ENCODE measurements around the gene IQCE.

Gene IQCE

DNA sequence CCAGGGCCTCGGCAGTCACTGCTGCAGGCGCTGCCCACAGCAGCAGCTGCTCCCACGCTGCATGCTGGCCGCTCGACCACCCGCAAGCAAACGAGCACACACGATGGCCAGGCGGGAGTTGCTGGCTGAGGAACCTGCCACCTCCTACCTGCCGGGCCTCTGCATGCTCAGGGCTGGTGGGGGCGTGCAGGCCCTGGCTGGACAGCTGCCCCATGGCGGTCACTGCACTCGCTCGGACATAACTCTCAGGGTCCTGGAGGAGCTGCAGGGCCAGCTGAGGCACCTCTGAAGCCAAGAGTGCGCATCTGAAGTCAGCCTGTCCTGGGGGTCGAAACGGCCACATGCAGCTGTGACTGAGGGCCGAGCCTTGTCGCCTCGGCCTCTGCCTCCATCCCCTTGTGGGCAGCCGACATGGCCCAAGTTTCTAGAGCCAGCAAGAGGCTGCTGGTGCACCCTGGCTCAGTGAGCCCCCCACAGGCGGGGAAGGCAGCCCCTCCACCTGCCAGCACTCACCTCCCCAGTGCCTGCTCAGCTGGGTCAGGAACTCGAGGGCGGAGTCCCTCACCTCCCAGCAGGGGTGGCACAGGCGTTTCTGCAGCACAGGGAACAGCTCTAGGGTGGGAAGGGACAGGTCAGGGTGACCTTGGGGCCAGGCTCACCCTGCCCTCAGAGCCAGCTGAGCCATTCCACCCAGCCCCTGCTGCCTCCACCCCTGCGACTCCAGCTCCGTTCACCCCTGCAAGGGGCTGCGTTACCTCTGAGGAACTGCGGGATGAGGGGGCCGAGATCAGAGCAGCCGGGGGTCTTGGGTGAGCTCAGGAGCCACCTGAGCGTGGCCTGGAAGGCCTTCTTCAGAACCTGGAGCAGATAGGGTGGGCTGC, 19.5 kb upstream of the IQCE start:
- Histone ChIP-seq H3K9me3 (ENCODE audit: control insufficient read depth, low read depth, low read length) (no peaks in the 10 kb centered on the region), H3K4me3 (ENCODE audit: low read length) (no peak overlapping the region), H3K9ac (ENCODE audit: low read length) (no peak overlapping the region), H3K4me1 (ENCODE audit: control insufficient read depth, low read depth, low read length) (no peaks in the 10 kb centered on the region), H3K27ac (ENCODE audit: low read length) (no peak overlapping the region), H3K36me3 (ENCODE audit: control insufficient read depth, low read depth, low read length) (peaks cover 37% of the 10 kb centered on the region), H3K27me3 (ENCODE audit: control insufficient read depth, insufficient read depth, low read length) (no peaks in the 10 kb centered on the region)

DNA sequence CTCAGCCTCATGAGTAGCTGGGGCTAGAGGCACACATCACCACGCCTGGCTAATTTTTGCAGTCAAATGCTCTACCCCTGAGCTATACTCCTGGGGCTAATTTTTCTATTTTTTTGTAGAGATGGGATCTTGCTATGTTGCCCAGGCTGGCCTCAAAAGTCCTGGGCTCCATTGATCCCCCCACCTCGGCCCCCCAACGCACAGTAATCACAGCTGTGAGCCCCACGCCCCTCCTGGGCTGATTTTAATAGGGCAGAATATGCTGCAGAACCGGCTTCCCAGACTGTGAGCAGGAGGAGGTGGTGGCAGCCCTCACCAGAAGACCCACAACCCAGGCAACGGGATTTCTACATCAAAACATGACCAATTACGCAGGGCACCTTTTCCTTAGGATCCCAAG, 18.6 kb upstream of the IQCE start:
- Histone ChIP-seq H3K4me1 (ENCODE audit: control insufficient read depth, low read depth, low read length) (no peaks in the 10 kb centered on the region), H3K27me3 (ENCODE audit: control insufficient read depth, insufficient read depth, low read length) (no peaks in the 10 kb centered on the region), H3K9me3 (ENCODE audit: control insufficient read depth, low read depth, low read length) (no peaks in the 10 kb centered on the region), H3K9ac (ENCODE audit: low read length) (no peak overlapping the region), H3K36me3 (ENCODE audit: control insufficient read depth, low read depth, low read length) (peaks cover 42% of the 10 kb centered on the region), H3K4me3 (ENCODE audit: low read length) (no peak overlapping the region), H3K27ac (ENCODE audit: low read length) (no peak overlapping the region)

DNA sequence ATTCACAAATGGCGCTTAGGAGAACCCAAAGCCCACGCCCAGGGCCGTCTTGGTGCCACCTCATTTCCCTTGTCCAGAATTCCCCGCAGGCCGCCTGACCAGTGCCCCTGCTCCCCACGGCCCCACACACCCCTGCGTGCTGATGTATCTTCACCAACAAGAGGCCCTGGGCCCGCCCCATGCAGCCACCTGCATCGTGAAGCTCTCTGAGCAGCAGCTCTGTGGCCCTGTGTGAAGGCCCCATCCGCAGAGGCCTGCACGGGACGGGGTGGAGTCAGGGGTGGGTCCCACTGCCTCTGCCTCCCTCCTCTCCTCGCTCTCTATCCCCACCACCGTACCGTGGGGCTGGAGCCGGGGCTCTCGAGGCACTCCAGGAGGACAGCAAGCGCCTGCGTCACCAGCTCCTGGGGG, 18.1 kb upstream of the IQCE start:
- no peak overlapping the region for H3K9ac ChIP-seq (ENCODE audit: low read length)
- H3K4me1 ChIP-seq (ENCODE audit: control insufficient read depth, low read depth, low read length), result no peaks in the 10 kb centered on the region
- H3K27me3 ChIP-seq (ENCODE audit: control insufficient read depth, insufficient read depth, low read length), result no peaks in the 10 kb centered on the region
- H3K36me3 ChIP-seq (ENCODE audit: control insufficient read depth, low read depth, low read length), result peaks cover 46% of the 10 kb centered on the region
- H3K9me3 ChIP-seq (ENCODE audit: control insufficient read depth, low read depth, low read length), result no peaks in the 10 kb centered on the region
- no peak overlapping the region for H3K27ac ChIP-seq (ENCODE audit: low read length)
- H3K4me3 ChIP-seq (ENCODE audit: low read length), result no peak overlapping the region

DNA sequence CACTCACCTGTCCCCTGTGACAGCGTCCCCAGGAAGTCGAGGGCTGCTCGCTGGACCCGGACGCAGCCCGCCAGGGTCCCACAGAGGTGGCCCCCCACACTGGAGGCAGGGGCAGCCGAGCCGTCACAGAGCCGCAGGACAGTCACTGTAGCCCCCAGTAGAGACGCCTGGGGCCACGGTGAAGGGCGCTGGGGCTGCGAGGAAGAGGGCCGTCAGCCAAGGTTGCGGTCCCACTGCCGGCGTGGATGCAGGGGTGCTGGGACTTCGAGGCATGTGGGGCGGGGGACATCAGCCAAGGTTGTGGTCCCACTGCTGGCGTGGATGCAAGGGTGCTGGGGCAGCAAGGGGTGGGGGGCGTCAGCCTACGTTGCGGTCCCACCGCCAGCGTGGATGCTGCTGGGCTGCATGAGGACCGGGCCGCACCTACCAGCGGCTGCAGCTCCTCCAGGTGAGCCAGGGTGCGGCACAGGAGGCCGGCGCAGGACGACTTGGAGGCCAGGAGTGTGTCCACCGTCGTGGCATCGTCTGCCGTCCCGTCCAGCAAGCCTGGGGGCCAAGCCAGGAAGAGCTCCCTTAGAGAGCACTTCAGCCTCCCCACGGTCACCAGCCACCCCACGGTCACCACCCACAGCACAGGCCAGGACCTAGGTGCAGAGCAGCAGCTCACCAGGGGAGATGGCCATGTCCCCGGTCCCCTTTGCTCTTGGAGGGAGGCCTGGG, 17.3 kb upstream of the IQCE start:
- Histone ChIP-seq H3K4me1 (ENCODE audit: control insufficient read depth, low read depth, low read length) (no peaks in the 10 kb centered on the region), H3K36me3 (ENCODE audit: control insufficient read depth, low read depth, low read length) (peaks cover 49% of the 10 kb centered on the region), H3K27me3 (ENCODE audit: control insufficient read depth, insufficient read depth, low read length) (no peaks in the 10 kb centered on the region), H3K9me3 (ENCODE audit: control insufficient read depth, low read depth, low read length) (no peaks in the 10 kb centered on the region), H3K4me3 (ENCODE audit: low read length) (no peak overlapping the region), H3K27ac (ENCODE audit: low read length) (no peak overlapping the region), H3K9ac (ENCODE audit: low read length) (no peak overlapping the region)

DNA sequence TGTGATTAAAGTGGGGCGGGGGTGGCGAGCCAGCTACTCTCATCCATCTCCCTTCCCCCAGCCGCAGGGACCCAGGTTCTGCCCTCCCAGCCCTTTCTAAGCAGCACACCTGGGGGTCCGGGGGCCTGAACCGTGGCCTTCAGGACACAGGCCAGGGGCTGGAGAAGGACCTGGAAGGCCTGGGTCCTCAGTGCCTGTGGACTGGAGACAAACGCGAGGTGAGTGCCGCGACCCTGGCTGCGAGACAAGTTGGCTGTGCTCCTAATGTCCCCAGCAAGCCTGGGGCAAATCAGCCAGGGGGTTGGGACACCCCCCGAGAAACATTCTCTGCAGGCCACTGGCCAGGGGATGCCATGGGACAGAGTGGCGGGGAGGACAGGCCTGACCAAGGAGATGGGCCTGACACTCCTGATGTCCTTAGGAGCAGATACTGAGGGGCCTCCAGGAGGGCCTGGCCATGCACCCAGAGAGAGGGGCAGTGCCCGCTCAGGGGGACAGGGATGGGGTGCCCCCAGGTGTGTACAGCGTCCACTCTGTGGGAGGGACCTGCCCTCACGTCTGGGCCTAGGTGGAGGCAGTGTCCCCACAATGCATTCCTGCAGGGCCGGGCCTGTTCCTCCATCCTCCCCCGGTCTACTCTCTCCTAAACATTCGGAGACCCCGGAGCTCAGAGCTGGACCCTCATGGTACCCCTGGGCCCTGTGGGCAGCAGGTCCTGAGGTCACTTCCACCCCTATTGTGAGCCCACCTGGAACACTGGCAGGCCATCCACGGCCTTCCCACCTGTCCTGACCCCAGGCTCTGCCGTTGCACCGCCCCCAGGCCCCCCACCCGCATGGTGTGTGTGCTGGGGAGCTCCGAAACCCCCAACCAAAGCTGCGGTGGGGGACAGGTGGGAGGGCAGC, 16.5 kb upstream of the IQCE start:
- Histone ChIP-seq H3K27ac (ENCODE audit: low read length) (no peak overlapping the region), H3K4me1 (ENCODE audit: control insufficient read depth, low read depth, low read length) (no peaks in the 10 kb centered on the region), H3K27me3 (ENCODE audit: control insufficient read depth, insufficient read depth, low read length) (no peaks in the 10 kb centered on the region), H3K9me3 (ENCODE audit: control insufficient read depth, low read depth, low read length) (no peaks in the 10 kb centered on the region), H3K4me3 (ENCODE audit: low read length) (no peak overlapping the region), H3K36me3 (ENCODE audit: control insufficient read depth, low read depth, low read length) (peaks cover 52% of the 10 kb centered on the region), H3K9ac (ENCODE audit: low read length) (no peak overlapping the region)

DNA sequence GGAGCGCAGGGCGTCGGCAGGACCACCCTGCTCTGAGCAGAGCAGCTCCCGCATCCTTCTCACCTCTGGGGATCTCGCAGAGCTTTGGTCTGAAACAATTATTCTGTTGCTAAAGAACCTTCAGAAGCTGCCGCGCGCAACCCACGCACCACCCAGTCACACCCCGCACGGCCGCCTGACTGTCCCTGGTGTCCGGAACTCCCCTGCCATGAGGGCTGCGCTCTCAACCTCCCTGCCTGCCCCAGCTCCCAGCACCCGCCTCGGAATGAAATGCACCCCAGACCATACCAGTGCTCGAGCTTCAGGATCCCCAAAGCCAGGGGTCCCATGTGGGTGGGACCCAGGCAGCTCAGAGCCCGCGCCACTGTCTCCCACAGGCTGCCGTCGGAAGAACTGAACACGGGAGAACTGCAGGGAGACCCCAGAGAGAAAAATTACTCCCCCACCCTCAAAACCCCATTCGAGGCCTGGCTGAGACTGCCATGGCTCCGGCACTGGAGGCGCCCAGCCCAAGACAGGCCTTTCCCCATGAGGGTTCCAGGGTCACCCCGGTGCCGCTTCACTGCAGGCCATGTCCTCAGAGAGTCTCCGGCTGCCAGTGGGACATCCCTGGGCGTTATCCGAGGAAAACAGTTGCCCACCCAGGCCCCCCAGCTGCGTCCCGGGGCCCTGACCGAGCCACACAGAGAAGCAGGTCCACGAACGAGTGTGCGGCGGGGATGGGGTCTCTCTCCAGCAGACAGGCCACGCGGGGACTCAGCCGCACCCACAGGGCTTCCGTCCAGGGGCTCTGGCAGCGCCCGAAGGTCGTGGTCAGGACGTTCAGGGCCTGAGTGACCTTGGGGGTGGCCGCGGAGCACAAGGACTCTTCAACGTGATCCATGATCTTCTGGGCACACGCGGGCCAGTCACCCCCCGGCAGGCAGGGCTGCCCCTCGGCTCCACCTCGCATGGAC, 15.6 kb upstream of the IQCE start:
- no peak overlapping the region for H3K9ac ChIP-seq (ENCODE audit: low read length)
- peaks cover 49% of the 10 kb centered on the region for H3K36me3 ChIP-seq (ENCODE audit: control insufficient read depth, low read depth, low read length)
- H3K9me3 ChIP-seq (ENCODE audit: control insufficient read depth, low read depth, low read length), result no peaks in the 10 kb centered on the region
- no peak overlapping the region for H3K27ac ChIP-seq (ENCODE audit: low read length)
- no peaks in the 10 kb centered on the region for H3K4me1 ChIP-seq (ENCODE audit: control insufficient read depth, low read depth, low read length)
- H3K27me3 ChIP-seq (ENCODE audit: control insufficient read depth, insufficient read depth, low read length), result no peaks in the 10 kb centered on the region
- no peak overlapping the region for H3K4me3 ChIP-seq (ENCODE audit: low read length)

DNA sequence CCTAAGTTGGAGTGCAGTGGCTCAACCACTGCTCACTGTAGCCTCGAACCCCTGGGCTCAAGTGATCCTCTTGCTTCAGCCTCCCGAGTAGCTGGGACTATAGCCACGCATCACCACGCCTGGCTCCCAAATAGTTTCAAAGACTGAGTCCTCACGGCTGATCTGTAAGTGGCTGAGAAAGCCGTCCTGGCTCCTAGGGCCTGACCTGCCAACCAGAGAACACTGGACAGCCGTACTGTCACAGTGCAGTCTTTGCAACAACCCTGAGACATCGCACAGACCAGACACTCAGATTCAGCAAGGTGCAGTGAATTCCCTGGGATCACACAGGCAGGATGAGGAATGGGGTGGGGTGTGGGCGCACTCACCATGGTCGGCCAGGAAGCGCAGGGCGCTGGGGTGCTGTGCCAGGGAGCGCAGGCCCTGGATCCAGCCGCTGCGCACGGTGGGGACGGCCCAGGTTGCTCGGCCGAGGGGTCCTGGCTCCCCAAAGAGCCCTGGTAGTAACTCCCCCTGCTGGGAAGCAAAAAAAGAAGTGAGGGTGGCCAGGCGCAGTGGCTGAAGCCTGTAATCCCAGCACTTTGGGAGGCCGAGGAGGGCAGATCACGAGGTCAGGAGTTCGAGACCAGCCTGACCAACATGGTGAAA, 14.1 kb upstream of the IQCE start:
- no peaks in the 10 kb centered on the region for H3K9me3 ChIP-seq (ENCODE audit: control insufficient read depth, low read depth, low read length)
- no peak overlapping the region for H3K9ac ChIP-seq (ENCODE audit: low read length)
- no peak overlapping the region for H3K4me3 ChIP-seq (ENCODE audit: low read length)
- no peaks in the 10 kb centered on the region for H3K27me3 ChIP-seq (ENCODE audit: control insufficient read depth, insufficient read depth, low read length)
- H3K36me3 ChIP-seq (ENCODE audit: control insufficient read depth, low read depth, low read length), result peaks cover 39% of the 10 kb centered on the region
- no peaks in the 10 kb centered on the region for H3K4me1 ChIP-seq (ENCODE audit: control insufficient read depth, low read depth, low read length)
- H3K27ac ChIP-seq (ENCODE audit: low read length), result no peak overlapping the region

DNA sequence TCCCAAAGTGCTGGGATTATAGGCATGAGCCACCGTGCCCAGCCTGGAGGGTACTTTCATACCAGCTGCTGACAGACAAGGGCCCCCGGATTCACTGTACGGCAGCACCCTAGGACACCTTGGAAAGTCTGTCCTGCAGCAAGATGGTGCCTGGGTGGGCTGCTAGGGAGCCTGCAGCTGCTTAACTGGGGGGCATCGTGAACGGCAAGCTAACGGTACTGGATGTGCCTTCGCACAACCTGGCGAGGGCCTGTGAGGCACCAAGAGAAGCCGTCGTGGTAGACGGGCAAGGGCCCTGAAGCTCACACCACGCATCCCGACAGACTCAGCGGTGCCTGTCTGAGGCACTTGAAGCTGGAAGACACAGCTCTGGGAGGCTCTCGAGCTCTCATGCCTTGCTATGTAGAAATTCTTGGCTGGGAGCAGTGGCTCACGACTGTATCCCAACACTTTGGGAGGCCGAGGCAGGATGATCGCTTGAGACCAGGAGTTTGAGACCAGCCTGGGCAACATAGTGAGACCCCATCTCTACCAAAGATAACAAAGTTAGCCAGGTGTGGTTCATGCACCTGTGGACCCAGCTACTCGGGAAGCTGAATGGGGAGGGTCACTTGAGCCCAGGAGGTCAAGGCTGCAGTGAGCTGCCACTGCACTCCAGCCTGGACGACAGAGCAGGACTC, 12.9 kb upstream of the IQCE start:
- Histone ChIP-seq H3K27me3 (ENCODE audit: control insufficient read depth, insufficient read depth, low read length) (no peaks in the 10 kb centered on the region), H3K4me3 (ENCODE audit: low read length) (no peak overlapping the region), H3K9ac (ENCODE audit: low read length) (no peak overlapping the region), H3K4me1 (ENCODE audit: control insufficient read depth, low read depth, low read length) (no peaks in the 10 kb centered on the region), H3K9me3 (ENCODE audit: control insufficient read depth, low read depth, low read length) (no peaks in the 10 kb centered on the region), H3K36me3 (ENCODE audit: control insufficient read depth, low read depth, low read length) (peaks cover 41% of the 10 kb centered on the region), H3K27ac (ENCODE audit: low read length) (no peak overlapping the region)

DNA sequence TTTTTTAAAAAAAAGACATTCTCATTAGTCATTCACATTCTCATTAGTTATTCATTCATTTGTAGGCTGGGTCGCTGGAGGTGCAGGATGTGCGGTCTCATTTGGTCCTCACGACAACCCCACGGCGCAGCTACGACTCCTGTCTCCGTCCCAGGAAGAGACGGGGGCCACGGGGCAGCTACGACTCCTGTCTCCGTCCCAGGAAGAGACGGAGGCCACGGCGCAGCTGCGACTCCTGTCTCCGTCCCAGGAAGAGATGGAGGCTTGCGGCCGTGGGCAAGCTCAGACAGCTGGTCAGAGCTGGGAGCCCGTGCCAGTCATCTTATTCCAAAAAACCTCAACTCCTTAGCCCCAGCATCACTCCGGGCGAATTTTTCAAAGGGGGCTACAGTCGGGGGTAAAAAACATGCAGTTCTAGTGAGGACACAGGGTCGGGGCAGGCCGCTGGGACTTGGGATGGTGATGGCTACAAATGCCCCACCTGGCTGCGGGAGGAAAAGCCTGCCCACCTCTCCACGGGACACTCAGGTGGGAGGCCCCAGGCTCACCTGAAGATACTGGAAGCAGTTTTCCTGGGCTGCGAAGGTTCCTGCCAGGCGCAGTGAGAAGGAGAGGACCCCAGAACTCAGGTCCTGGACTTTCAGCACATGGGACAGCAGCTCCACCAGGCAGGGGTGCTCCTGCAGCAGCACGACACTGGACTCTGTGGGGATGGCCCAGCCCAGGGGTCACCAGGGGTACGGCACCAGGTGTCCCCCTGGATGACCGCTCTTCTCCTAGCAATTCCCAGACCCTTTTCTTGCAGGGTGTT, 11.8 kb upstream of the IQCE start:
- H3K36me3 ChIP-seq (ENCODE audit: control insufficient read depth, low read depth, low read length), result peaks cover 41% of the 10 kb centered on the region
- H3K9ac ChIP-seq (ENCODE audit: low read length), result no peak overlapping the region
- H3K9me3 ChIP-seq (ENCODE audit: control insufficient read depth, low read depth, low read length), result no peaks in the 10 kb centered on the region
- H3K27me3 ChIP-seq (ENCODE audit: control insufficient read depth, insufficient read depth, low read length), result no peaks in the 10 kb centered on the region
- no peak overlapping the region for H3K4me3 ChIP-seq (ENCODE audit: low read length)
- H3K27ac ChIP-seq (ENCODE audit: low read length), result no peak overlapping the region
- no peaks in the 10 kb centered on the region for H3K4me1 ChIP-seq (ENCODE audit: control insufficient read depth, low read depth, low read length)

Measured in iPS-18a (cell line).